Activated CD4-positive, alpha-beta T cell treated with anti-CD3 and anti-CD28 coated beads for 24 hours (primary cell): ENCODE measurements around the gene SMC3.
A peak's percentile ranks its signal among the peaks of the same experiment; 100 is the strongest.
"Not testable (repeated sequence)": the region's sequence is repeated elsewhere in the genome, so short reads cannot be mapped to it uniquely, and the experiment has no call there.

Source experiments
- DNase-seq, 2 donors: peaks; one replicate each; pipeline ENCODE4 v3.0.0-alpha.2; 2020; ENCODE audit warnings: low read depth in 2 of 2

The SMC3 gene

GRCh38 chr10:110577056-110577455 lies 9.6 kb downstream of the SMC3 start:
- no peak for DNase-seq

GRCh38 chr10:110584006-110584405 lies 16.5 kb downstream of the SMC3 start:
- no peak for DNase-seq

GRCh38 chr10:110591760-110592159 lies 24.3 kb downstream of the SMC3 start:
- no peak for DNase-seq

- no peak for DNase-seq
Observed at GRCh38 chr10:110597476-110597875, 30.0 kb downstream of the SMC3 start.

GRCh38 chr10:110600487-110601101 lies 33.1 kb downstream of the SMC3 start:
- peak in 1 of 2 donors; percentile 21 for DNase-seq

- DNase-seq: no peak
Observed at GRCh38 chr10:110601581-110601980, 34.1 kb downstream of the SMC3 start.

- no peak for DNase-seq
Observed at GRCh38 chr10:110608087-110608486, 40.6 kb downstream of the SMC3 start.

GRCh38 chr10:110609605-110610004 lies 42.1 kb downstream of the SMC3 start:
- DNase-seq: no peak

GRCh38 chr10:110610308-110610774 lies 42.8 kb downstream of the SMC3 start:
- peak in 1 of 2 donors; percentile 47 for DNase-seq

GRCh38 chr10:110610781-110611180 lies 43.3 kb downstream of the SMC3 start:
- not testable (repeated sequence) for DNase-seq

- no peak for DNase-seq
Observed at GRCh38 chr10:110612087-110612486, 44.6 kb downstream of the SMC3 start.

GRCh38 chr10:110612629-110613028 lies 45.1 kb downstream of the SMC3 start:
- no peak for DNase-seq

- DNase-seq: peak in 1 of 2 donors; percentile 31
Observed at GRCh38 chr10:110613341-110613995, 46.0 kb downstream of the SMC3 start.

- no peak for DNase-seq
Observed at GRCh38 chr10:110613996-110614495, 46.6 kb downstream of the SMC3 start.

GRCh38 chr10:110615057-110615747 lies 47.7 kb downstream of the SMC3 start:
- no peak for DNase-seq

GRCh38 chr10:110616493-110617033 lies 49.1 kb downstream of the SMC3 start:
- no peak for DNase-seq

GRCh38 chr10:110617425-110618229 lies 50.1 kb downstream of the SMC3 start:
- DNase-seq: no peak

GRCh38 chr10:110618230-110618610 lies 50.7 kb downstream of the SMC3 start:
- DNase-seq: peak; percentile 25 to 40

GRCh38 chr10:110619514-110620397 lies 52.3 kb downstream of the SMC3 start:
- DNase-seq: no peak

GRCh38 chr10:110620398-110620719 lies 52.9 kb downstream of the SMC3 start:
- no peak for DNase-seq

GRCh38 chr10:110623316-110623715 lies 55.8 kb downstream of the SMC3 start:
- not testable (repeated sequence) for DNase-seq
